PC-3 (cell line): ENCODE data around the gene ITPR3. TPM values are rescaled to one million over a fixed set of nuclear protein-coding genes. Genes with fewer than 3 reads are reported as not detected.
"Not testable (repeated sequence)": the region's sequence is repeated elsewhere in the genome, so short reads cannot be mapped to it uniquely, and the experiment has no call there.

ENCODE experiments used
- ATAC-seq: fragments of 200-7000 bp; cut with Tn5 transposase; 2 replicates; pipeline ENCODE4 v1.9.1; 2020; ENCODE audit warnings: mild to moderate bottlenecking, moderate library complexity
- BruUV-seq: library from RNA; stranded (reverse); fragments of 400-500 nt; replicated peaks from 2 replicates; lab custom pipeline; 2021; lab: Mats Ljungman, UMichigan
- CTCF ChIA-PET: fragments of 300-600 bp; sonication (Branson Sonifier 250); formaldehyde crosslinking; loops from one replicate; lab custom pipeline; 2022; ENCODE audit warnings: antibody characterized with exemption; lab: Charles Lee
- POLR2A ChIA-PET: fragments of 300-600 bp; sonication (Branson Sonifier 250); formaldehyde crosslinking; loops from one replicate; lab custom pipeline; 2022; ENCODE audit warnings: antibody characterized with exemption; ENCODE audit not compliant: unreplicated experiment; lab: Charles Lee
- DNase-seq: peaks from one replicate; pipeline ENCODE4 v3.0.0-alpha.2; 2015
- H2AFZ ChIP-seq: fragments of 300-600 bp; sonication (generic); 2 replicates; pipeline ENCODE4 v1.6.0; 2016; ENCODE audit warnings: antibody characterized with exemption, low read length
- H3F3A ChIP-seq: fragments of 300-600 bp; sonication (generic); one replicate; pipeline ENCODE4 v1.6.0; 2017; ENCODE audit warnings: antibody characterized with exemption, low read length, control low read depth, mild to moderate bottlenecking; ENCODE audit not compliant: unreplicated experiment
- H3K27ac ChIP-seq: fragments of 300-600 bp; sonication (generic); 2 replicates; pipeline ENCODE4 v1.5.1; 2016; ENCODE audit warnings: mild to moderate bottlenecking, low read length
- H3K27me3 ChIP-seq: fragments of 300-600 bp; sonication (generic); 2 replicates; pipeline ENCODE4 v1.6.1; 2016; ENCODE audit warnings: low read length, mixed read lengths
- H3K36me3 ChIP-seq: fragments of 300-600 bp; sonication (generic); 2 replicates; pipeline ENCODE4 v1.6.1; 2016; ENCODE audit warnings: low read depth, mixed run types, low read length, mixed read lengths
- H3K4me1 ChIP-seq: fragments of 300-600 bp; sonication (generic); 2 replicates; pipeline ENCODE4 v1.5.1; 2016; ENCODE audit warnings: low read length; ENCODE audit not compliant: insufficient read depth
- H3K4me2 ChIP-seq: fragments of 300-600 bp; sonication (generic); 2 replicates; pipeline ENCODE4 v1.6.0; 2016; ENCODE audit warnings: low read length
- H3K4me3 ChIP-seq: fragments of 300-600 bp; sonication (generic); 2 replicates; pipeline ENCODE4 v1.5.1; 2016; ENCODE audit warnings: mild to moderate bottlenecking, low read length, mixed read lengths
- H3K79me2 ChIP-seq: fragments of 300-600 bp; sonication (generic); 2 replicates; pipeline ENCODE4 v1.6.1; 2017; ENCODE audit warnings: low read length, mixed read lengths
- H3K9ac ChIP-seq: fragments of 300-600 bp; sonication (generic); 2 replicates; pipeline ENCODE4 v1.6.0; 2016; ENCODE audit warnings: mild to moderate bottlenecking, low read length
- H3K9me2 ChIP-seq: fragments of 300-600 bp; sonication (generic); replicated peaks from 2 replicates; pipeline ENCODE4 v1.6.1; 2016; ENCODE audit warnings: mixed run types, low read length, mixed read lengths
- H3K9me3 ChIP-seq: fragments of 300-600 bp; sonication (generic); 2 replicates; pipeline ENCODE4 v1.6.1; 2016; ENCODE audit warnings: low read length, mixed read lengths
- H4K20me1 ChIP-seq: fragments of 300-600 bp; sonication (generic); 2 replicates; pipeline ENCODE4 v1.6.1; 2016; ENCODE audit warnings: low read length, mixed read lengths
- EZH2 ChIP-seq: fragments of 300-600 bp; sonication (generic); IDR thresholded peaks from one replicate; pipeline ENCODE4 v1.6.1; 2017; ENCODE audit warnings: antibody characterized with exemption, mild to moderate bottlenecking, low read length; ENCODE audit not compliant: unreplicated experiment
- EZH2phosphoT487 ChIP-seq: fragments of 300-600 bp; sonication (generic); IDR thresholded peaks from 2 replicates; pipeline ENCODE4 v1.6.1; 2018; ENCODE audit warnings: mild to moderate bottlenecking, antibody characterized with exemption, low read length, borderline replicate concordance
- intact Hi-C: fragments of 100-400 bp; cut with micrococcal nuclease; formaldehyde crosslinking; loops from 2 replicates; pipeline ENCODE4 v1.9.0; 2023
- total RNA-seq: library from RNA; depleted of rRNA; stranded (reverse); fragments of >200 nt; gene quantifications from 2 replicates; pipeline ENCODE4 v1.2.3, GENCODE V29; 2014
- TF ChIP-seq, protein P1 (sequence below): fragments of 300-600 bp; sonication (generic); conservative IDR thresholded peaks from 2 replicates; pipeline ENCODE4 v1.5.1; 2017; ENCODE audit warnings: antibody characterized with exemption, low read depth, mild to moderate bottlenecking, low read length

The ITPR3 gene
- total RNA-seq, 1 experiment from 2014 or later: 41.8 TPM

DNA sequence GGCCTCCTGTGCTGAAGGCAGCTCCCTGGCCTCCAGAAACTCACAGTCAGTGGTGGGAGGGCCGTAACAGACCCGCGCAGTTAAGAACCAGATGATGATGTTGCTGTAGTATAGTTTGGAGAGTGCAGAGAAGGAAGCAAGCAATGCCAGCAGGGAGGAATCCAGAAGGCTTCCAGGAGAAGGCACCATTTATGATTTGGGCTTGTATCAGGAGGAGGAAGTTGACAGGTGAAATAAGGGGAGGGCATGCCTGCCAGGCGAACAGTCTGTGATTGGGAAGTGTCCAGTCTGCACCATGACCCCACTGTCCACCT lies 27.8 kb upstream of the ITPR3 start:
- POLR2A ChIA-PET: no interaction called here
- Histone ChIP-seq H3K9me3 (no peaks in the 10 kb centered on the region), H3K27ac (no peak overlapping the region), H3K27me3 (no peaks in the 10 kb centered on the region), H3K4me3 (peak overlapping the region; percentile 24; the same call in 1 of the 2 replicates), H3K4me2 (peak overlapping the region; percentile 63), H3K4me1 (peaks cover 37% of the 10 kb centered on the region), H2AFZ (peak overlapping the region; percentile 70), H3K9me2 (no peaks in the 10 kb centered on the region), H3K9ac (no peak overlapping the region), H3F3A (no peaks in the 10 kb centered on the region), H3K36me3 (no peaks in the 10 kb centered on the region), H3K79me2 (no peaks in the 10 kb centered on the region), H4K20me1 (no peaks in the 10 kb centered on the region)
- DNase-seq (no peak), ATAC-seq (no peak)
- intact Hi-C loops: no loop called here
- BruUV-seq: no TSS peak
- CTCF ChIA-PET: no interaction called here
- TF ChIP-seq EZH2 (no peak), EZH2phosphoT487 (no peak)
- TF ChIP-seq, protein P1, sequence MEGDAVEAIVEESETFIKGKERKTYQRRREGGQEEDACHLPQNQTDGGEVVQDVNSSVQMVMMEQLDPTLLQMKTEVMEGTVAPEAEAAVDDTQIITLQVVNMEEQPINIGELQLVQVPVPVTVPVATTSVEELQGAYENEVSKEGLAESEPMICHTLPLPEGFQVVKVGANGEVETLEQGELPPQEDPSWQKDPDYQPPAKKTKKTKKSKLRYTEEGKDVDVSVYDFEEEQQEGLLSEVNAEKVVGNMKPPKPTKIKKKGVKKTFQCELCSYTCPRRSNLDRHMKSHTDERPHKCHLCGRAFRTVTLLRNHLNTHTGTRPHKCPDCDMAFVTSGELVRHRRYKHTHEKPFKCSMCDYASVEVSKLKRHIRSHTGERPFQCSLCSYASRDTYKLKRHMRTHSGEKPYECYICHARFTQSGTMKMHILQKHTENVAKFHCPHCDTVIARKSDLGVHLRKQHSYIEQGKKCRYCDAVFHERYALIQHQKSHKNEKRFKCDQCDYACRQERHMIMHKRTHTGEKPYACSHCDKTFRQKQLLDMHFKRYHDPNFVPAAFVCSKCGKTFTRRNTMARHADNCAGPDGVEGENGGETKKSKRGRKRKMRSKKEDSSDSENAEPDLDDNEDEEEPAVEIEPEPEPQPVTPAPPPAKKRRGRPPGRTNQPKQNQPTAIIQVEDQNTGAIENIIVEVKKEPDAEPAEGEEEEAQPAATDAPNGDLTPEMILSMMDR: no peak

DNA sequence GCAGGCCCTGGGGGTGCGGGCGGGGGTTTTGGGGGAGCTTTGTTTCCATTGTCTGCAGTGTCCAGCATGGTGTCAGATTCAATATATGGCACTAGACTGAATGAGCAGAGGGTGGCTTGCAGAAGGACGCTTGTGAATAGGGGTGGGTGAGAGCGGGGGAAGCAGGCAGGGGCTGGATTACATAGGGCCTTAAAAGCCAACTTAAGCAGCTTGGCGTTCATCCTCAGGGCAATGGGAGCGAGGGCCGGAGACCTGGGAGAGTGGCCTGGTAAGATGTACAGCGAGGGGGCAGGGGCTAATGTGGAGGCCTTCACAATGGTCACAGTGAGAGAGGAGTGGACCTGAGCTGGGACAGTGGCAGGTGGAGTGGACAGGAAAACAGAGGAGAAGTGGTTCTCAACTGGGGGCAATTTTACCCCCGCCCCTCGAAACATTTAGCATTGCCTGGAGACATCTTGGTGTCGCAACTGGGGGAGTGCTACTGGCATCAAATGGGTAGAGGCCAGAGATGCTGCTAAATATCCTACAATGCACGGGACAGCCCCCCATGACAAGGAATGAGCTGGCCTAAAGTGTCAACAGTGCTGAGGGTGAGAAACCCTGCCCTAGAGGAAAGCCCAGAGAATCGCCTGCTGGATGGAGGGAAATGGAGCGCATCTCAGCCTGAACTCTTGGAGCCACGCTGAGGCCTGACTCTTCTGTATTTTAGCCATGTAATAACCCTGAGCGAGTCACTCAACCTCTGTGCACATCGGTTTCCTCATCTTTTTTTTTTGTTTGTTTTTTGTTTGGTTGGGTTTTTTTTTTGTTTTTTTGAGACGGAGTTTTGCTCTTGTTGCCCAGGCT lies 25.9 kb upstream of the ITPR3 start:
- no peak overlapping the region for H2AFZ ChIP-seq
- POLR2A ChIA-PET: no interaction called here
- CTCF ChIA-PET: interaction anchor here (0.6 kb wide), 1 partner anchor 13 kb away, joined by 3 read pairs; no protein-coding TSS in a partner anchor
- ATAC-seq: no peak
- H3K4me3 ChIP-seq: no peak overlapping the region
- H3K4me1 ChIP-seq: peaks cover 27% of the 10 kb centered on the region
- H3K27me3 ChIP-seq: no peaks in the 10 kb centered on the region
- DNase-seq: peak; percentile 15
- no peaks in the 10 kb centered on the region for H3K36me3 ChIP-seq
- intact Hi-C loops: no loop called here
- no peak overlapping the region for H3K9ac ChIP-seq
- BruUV-seq: no TSS peak
- no peaks in the 10 kb centered on the region for H3K9me3 ChIP-seq
- no peaks in the 10 kb centered on the region for H3K9me2 ChIP-seq
- TF ChIP-seq, protein P1: no peak
- no peak for TF ChIP-seq EZH2phosphoT487
- TF ChIP-seq EZH2: no peak
- H3K4me2 ChIP-seq: no peak overlapping the region
- no peaks in the 10 kb centered on the region for H4K20me1 ChIP-seq
- no peaks in the 10 kb centered on the region for H3F3A ChIP-seq
- no peak overlapping the region for H3K27ac ChIP-seq
- H3K79me2 ChIP-seq: no peaks in the 10 kb centered on the region

DNA sequence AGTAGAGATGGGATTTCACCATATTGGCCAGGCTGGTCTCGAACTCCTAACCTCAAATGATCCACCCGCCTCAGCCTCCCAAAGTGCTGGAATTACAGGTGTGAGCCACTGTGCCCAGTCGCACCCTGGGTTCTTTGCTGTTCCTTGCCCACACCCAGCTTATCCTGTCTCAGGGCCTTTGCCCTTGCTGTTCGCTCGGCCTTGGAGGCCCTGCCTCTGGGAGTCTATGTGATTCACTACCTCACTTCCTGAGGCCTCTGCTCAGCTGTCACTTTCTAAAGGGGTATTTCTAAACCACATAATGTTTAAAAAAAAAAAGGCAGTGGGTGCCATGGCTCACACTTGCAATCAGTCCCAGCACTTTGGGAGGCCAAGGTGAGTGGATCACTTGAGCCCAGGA lies 24.2 kb upstream of the ITPR3 start:
- DNase-seq, H2AFZ ChIP-seq, POLR2A ChIA-PET, H3K27ac ChIP-seq, H3K9me3 ChIP-seq, H3K79me2 ChIP-seq, ATAC-seq, H3K27me3 ChIP-seq, CTCF ChIA-PET, H3K4me2 ChIP-seq, H3F3A ChIP-seq, H4K20me1 ChIP-seq, H3K4me3 ChIP-seq, H3K36me3 ChIP-seq, BruUV-seq, H3K9ac ChIP-seq, intact Hi-C loops, H3K9me2 ChIP-seq: not testable (repeated sequence)
- H3K4me1 ChIP-seq: peaks cover 12% of the 10 kb centered on the region; the same call in 1 of the 2 replicates
